ENCODE results near the gene CRKL. TPM values are rescaled to one million over a fixed set of nuclear protein-coding genes. Genes with fewer than 3 reads are reported as not detected.

Gene CRKL
- polyA plus RNA-seq, 3 donors: 26.0 to 37.5 (median 29.4) TPM

DNA sequence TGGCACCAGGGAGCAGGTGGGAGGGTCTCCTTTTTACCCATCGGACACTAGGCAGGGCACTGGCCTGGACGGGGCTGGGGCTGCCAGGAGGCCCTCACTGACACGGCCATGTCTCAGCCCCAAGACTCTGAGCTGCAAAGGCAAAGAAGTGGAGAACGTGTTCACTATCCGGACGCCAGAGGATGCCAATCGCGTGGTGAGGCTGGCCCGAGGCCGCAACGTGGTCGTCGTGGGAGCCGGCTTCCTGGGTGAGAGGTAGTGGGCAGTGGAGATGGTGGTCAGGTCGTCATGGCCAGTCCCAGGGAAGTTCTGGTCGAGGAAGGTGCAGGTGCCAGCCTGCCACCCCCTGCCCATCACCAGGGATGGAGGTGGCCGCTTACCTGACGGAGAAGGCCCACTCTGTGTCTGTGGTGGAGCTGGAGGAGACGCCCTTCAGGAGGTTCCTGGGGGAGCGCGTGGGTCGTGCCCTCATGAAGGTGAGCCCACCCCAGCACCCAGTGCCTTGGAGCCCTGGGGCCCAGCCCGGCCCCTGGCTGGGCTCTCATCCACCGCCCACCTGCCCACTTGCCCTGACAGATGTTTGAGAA is 59.2 kb downstream of the CRKL start:
- H3K27me3 Mint-ChIP-seq (ENCODE audit: low read depth in 3 of 3): peaks cover 8 to 11% (median 10%) of the 10 kb centered on the region in 3 donors
- H3K27ac Mint-ChIP-seq: no peak overlapping the region
- no peak overlapping the region for H3K4me3 ChIP-seq (replicated peaks in 1 of 3; ENCODE audit: low read depth in 2 of 3, low read length in 3 of 3)
- H2AFZ ChIP-seq (ENCODE audit: insufficient read depth, low read depth, low read length, poor library complexity, severe bottlenecking): no peak overlapping the region
- intact Hi-C loops (cut with micrococcal nuclease): no loop called here
- H3K9me3 ChIP-seq (replicated peaks in 1 of 2; ENCODE audit: control insufficient read depth in 1 of 2, insufficient read depth in 1 of 2, low read length in 2 of 2): peaks cover 9 to 10% of the 10 kb centered on the region in 2 donors
- no peak for TF ChIP-seq CTCF (IDR thresholded peaks at IDR 0.05)
- H3K36me3 ChIP-seq (replicated peaks in 1 of 2; ENCODE audit: control insufficient read depth in 1 of 2, insufficient read depth in 2 of 2, low read length in 2 of 2): no peaks in the 10 kb centered on the region
- H3K4me2 ChIP-seq (replicated peaks; ENCODE audit: extremely low read depth, low read length, poor library complexity, severe bottlenecking): no peak overlapping the region
- peaks cover 10 to 19% (median 14%) of the 10 kb centered on the region in 7 donors for H3K9me3 Mint-ChIP-seq
- peaks cover 41% of the 10 kb centered on the region for H3K4me1 Mint-ChIP-seq
- peaks cover 2% of the 10 kb centered on the region for H3K79me2 ChIP-seq (ENCODE audit: insufficient read depth, low read length)
- no peak overlapping the region for H3K9ac ChIP-seq (ENCODE audit: insufficient read depth, low read length, poor library complexity, severe bottlenecking)
- H3K4me1 ChIP-seq (ENCODE audit: control insufficient read depth in 1 of 2, insufficient read depth in 2 of 2, low read length in 2 of 2): peaks cover 41 to 50% of the 10 kb centered on the region in 2 donors
- H3K4me3 Mint-ChIP-seq: no peak overlapping the region
- H3K27ac ChIP-seq (ENCODE audit: low read depth in 1 of 2, low read length in 2 of 2): no peak overlapping the region
- H3K36me3 Mint-ChIP-seq: peaks cover 14 to 15% of the 10 kb centered on the region in 2 donors
- peaks cover 0 to 3% of the 10 kb centered on the region in 2 donors for H3K27me3 ChIP-seq (ENCODE audit: control insufficient read depth in 2 of 2, insufficient read depth in 2 of 2, low read length in 2 of 2)
- no peak for DNase-seq
- WGBS (ENCODE audit: insufficient coverage): 95% methylated on average over 14 of the region's 24 CpGs
- H4K20me1 ChIP-seq (ENCODE audit: insufficient read depth, low read length): no peaks in the 10 kb centered on the region

DNA sequence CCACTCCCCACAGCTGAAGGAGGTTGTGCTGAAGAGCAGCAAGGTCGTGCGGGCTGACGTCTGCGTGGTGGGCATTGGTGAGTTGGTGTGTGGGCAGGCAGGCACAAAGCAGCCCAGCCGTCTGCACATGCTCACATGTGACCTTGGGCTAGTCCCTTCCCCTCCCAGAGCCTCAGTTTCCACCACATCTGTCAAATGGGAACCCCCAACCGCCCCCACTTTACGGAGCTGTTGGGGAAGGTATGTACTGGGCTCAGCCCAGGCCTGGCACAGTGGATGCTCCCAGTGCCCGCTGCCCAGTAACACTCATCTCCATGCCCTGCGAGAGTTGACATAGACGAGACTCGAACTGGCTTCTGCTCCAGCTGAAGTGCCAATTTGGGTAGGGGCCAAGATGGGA is 59.8 kb downstream of the CRKL start:
- Histone ChIP-seq H3K27ac (ENCODE audit: low read depth in 1 of 2, low read length in 2 of 2) (no peak overlapping the region), H3K36me3 (replicated peaks in 1 of 2; ENCODE audit: control insufficient read depth in 1 of 2, insufficient read depth in 2 of 2, low read length in 2 of 2) (no peaks in the 10 kb centered on the region), H4K20me1 (ENCODE audit: insufficient read depth, low read length) (no peaks in the 10 kb centered on the region), H3K4me2 (replicated peaks; ENCODE audit: extremely low read depth, low read length, poor library complexity, severe bottlenecking) (no peak overlapping the region), H2AFZ (ENCODE audit: insufficient read depth, low read depth, low read length, poor library complexity, severe bottlenecking) (no peak overlapping the region), H3K4me3 (replicated peaks in 1 of 3; ENCODE audit: low read depth in 2 of 3, low read length in 3 of 3) (no peak overlapping the region), H3K9me3 (replicated peaks in 1 of 2; ENCODE audit: control insufficient read depth in 1 of 2, insufficient read depth in 1 of 2, low read length in 2 of 2) (peaks cover 9 to 10% of the 10 kb centered on the region in 2 donors), H3K4me1 (ENCODE audit: control insufficient read depth in 1 of 2, insufficient read depth in 2 of 2, low read length in 2 of 2) (peaks cover 38 to 48% of the 10 kb centered on the region in 2 donors), H3K9ac (ENCODE audit: insufficient read depth, low read length, poor library complexity, severe bottlenecking) (no peak overlapping the region), H3K27me3 (ENCODE audit: control insufficient read depth in 2 of 2, insufficient read depth in 2 of 2, low read length in 2 of 2) (peaks cover 0 to 3% of the 10 kb centered on the region in 2 donors), H3K79me2 (ENCODE audit: insufficient read depth, low read length) (peaks cover 3% of the 10 kb centered on the region)
- Mint-ChIP-seq H3K9me3 (peaks cover 10 to 19% (median 14%) of the 10 kb centered on the region in 7 donors), H3K4me3 (no peak overlapping the region), H3K36me3 (peaks cover 14 to 15% of the 10 kb centered on the region in 2 donors), H3K27ac (no peak overlapping the region), H3K27me3 (ENCODE audit: low read depth in 3 of 3) (peaks cover 8 to 11% (median 10%) of the 10 kb centered on the region in 3 donors), H3K4me1 (peaks cover 37% of the 10 kb centered on the region)
- DNase-seq: no peak
- intact Hi-C loops (cut with micrococcal nuclease): no loop called here
- no peak for TF ChIP-seq CTCF (IDR thresholded peaks at IDR 0.05)
- 90% methylated on average over 6 of the region's 11 CpGs for WGBS (ENCODE audit: insufficient coverage)

Measured in CD14-positive monocyte (primary cell).